Endothelial cell of hepatic sinusoid (primary cell): Measurements from ENCODE around the gene BTG4.

Experiments used
- in situ Hi-C: cut with HindIII; loops from 2 replicates; pipeline ENCODE4 v1.10.0; 2017; ENCODE audit warnings: low sequenced_read_pairs

Gene BTG4

GRCh38 chr11:111538407-111539114, 26.4 kb upstream of the BTG4 start:
- in situ Hi-C loops: no loop called here

GRCh38 chr11:111537336-111537860, 25.2 kb upstream of the BTG4 start:
- in situ Hi-C loops: no loop called here

- in situ Hi-C loops: no loop called here
These were observed 23.1 kb upstream of the BTG4 start for GRCh38 chr11:111535281-111535680.

- in situ Hi-C loops: no loop called here
These were observed 20.2 kb upstream of the BTG4 start for GRCh38 chr11:111532365-111532709.

GRCh38 chr11:111531687-111532364, 19.6 kb upstream of the BTG4 start:
- in situ Hi-C loops: no loop called here

GRCh38 chr11:111531136-111531535, 18.9 kb upstream of the BTG4 start:
- in situ Hi-C loops: no loop called here

GRCh38 chr11:111530091-111530490, 17.9 kb upstream of the BTG4 start:
- in situ Hi-C loops: no loop called here

- in situ Hi-C loops: no loop called here
These were observed 16.4 kb upstream of the BTG4 start for GRCh38 chr11:111528557-111528956.

GRCh38 chr11:111527279-111527678, 15.1 kb upstream of the BTG4 start:
- in situ Hi-C loops: no loop called here

- in situ Hi-C loops: no loop called here
These were observed 14.3 kb upstream of the BTG4 start for GRCh38 chr11:111526501-111526900.

- in situ Hi-C loops: no loop called here
These were observed 13.3 kb upstream of the BTG4 start for GRCh38 chr11:111525456-111525855.

- in situ Hi-C loops: no loop called here
These were observed 11.9 kb upstream of the BTG4 start for GRCh38 chr11:111524056-111524455.

GRCh38 chr11:111523343-111523742, 11.2 kb upstream of the BTG4 start:
- in situ Hi-C loops: no loop called here

- in situ Hi-C loops: no loop called here
These were observed 10.2 kb upstream of the BTG4 start for GRCh38 chr11:111522426-111522825.

GRCh38 chr11:111521135-111521534, 8.9 kb upstream of the BTG4 start:
- in situ Hi-C loops: no loop called here

- in situ Hi-C loops: no loop called here
These were observed 8.4 kb upstream of the BTG4 start for GRCh38 chr11:111520560-111520959.

GRCh38 chr11:111518668-111519067, 6.5 kb upstream of the BTG4 start:
- in situ Hi-C loops: no loop called here

GRCh38 chr11:111515591-111515990, 3.4 kb upstream of the BTG4 start:
- in situ Hi-C loops: no loop called here

GRCh38 chr11:111514216-111515031, 2.2 kb upstream of the BTG4 start, which contains the start of gene HOATZ:
Gene HOATZ (plus strand): TSS chr11:111514778. CDS start chr11:111514785, 7 bp downstream.
- in situ Hi-C loops: no loop called here

GRCh38 chr11:111513240-111513605, 1.0 kb upstream of the BTG4 start:
- in situ Hi-C loops: no loop called here

- in situ Hi-C loops: no loop called here
These were observed 1.9 kb downstream of the BTG4 start for GRCh38 chr11:111510311-111510710.

- in situ Hi-C loops: no loop called here
These were observed 9.6 kb downstream of the BTG4 start for GRCh38 chr11:111502611-111503010.
